Fibroblast of lung (primary cell): ENCODE data around the gene CCDC150. TPM values are rescaled to one million over a fixed set of nuclear protein-coding genes. Genes with fewer than 3 reads are reported as not detected.
A peak's percentile ranks its signal among the peaks of the same experiment; 100 is the strongest.

Experiments used
- DNase-seq, 2 donors: peaks; one replicate each; pipeline versions ENCODE4 v3.0.0 to v3.0.0-alpha.2; 2010; ENCODE audit warnings: low read depth in 2 of 2
- H2AFZ ChIP-seq: 2 replicates; pipeline ENCODE4 v1.5.1; 2012; ENCODE audit warnings: low read length, control low read depth, inconsistent platforms
- H3K27ac ChIP-seq: 2 replicates; pipeline ENCODE4 v1.5.1; 2011; ENCODE audit warnings: low read length, control low read depth; ENCODE audit not compliant: insufficient read depth
- H3K27me3 ChIP-seq: 2 replicates; pipeline ENCODE4 v1.5.1; 2011; ENCODE audit warnings: mild to moderate bottlenecking, low read length; ENCODE audit not compliant: control insufficient read depth, insufficient read depth
- H3K36me3 ChIP-seq: 2 replicates; pipeline ENCODE4 v1.5.1; 2011; ENCODE audit warnings: low read length; ENCODE audit not compliant: control insufficient read depth, insufficient read depth
- H3K4me1 ChIP-seq: 2 replicates; pipeline ENCODE4 v1.5.1; 2011; ENCODE audit warnings: low read length; ENCODE audit not compliant: control insufficient read depth, insufficient read depth; ENCODE audit errors: extremely low read depth
- H3K4me2 ChIP-seq: 2 replicates; pipeline ENCODE4 v1.5.1; 2011; ENCODE audit warnings: low read length, control low read depth; ENCODE audit not compliant: insufficient read depth; ENCODE audit errors: extremely low read depth
- H3K4me3 ChIP-seq, 4 experiments: fragments of 200-600 bp in 1 of 4; sonication (generic) in 1 of 4; replicated peaks in 1 of 4; 2 replicates each; pipeline ENCODE4 v1.5.1; 2011 to 2016; ENCODE audit warnings: low read length in 4 of 4, low read depth in 3 of 4, mild to moderate bottlenecking in 3 of 4, control low read depth in 2 of 4, inconsistent platforms in 1 of 4, mixed read lengths in 1 of 4; ENCODE audit not compliant: insufficient read depth in 1 of 4; ENCODE audit errors: control extremely low read depth in 1 of 4
- H3K79me2 ChIP-seq: 2 replicates; pipeline ENCODE4 v1.5.1; 2012; ENCODE audit warnings: mild to moderate bottlenecking, low read length, inconsistent platforms; ENCODE audit not compliant: control insufficient read depth, insufficient read depth
- H3K9ac ChIP-seq: 2 replicates; pipeline ENCODE4 v1.5.1; 2011; ENCODE audit warnings: mild to moderate bottlenecking, low read length, control low read depth; ENCODE audit not compliant: insufficient read depth
- H3K9me3 ChIP-seq: 2 replicates; pipeline ENCODE4 v1.5.1; 2012; ENCODE audit warnings: low read depth, low read length; ENCODE audit not compliant: control insufficient read depth, insufficient read depth
- H4K20me1 ChIP-seq: 2 replicates; pipeline ENCODE4 v1.5.1; 2011; ENCODE audit warnings: low read length; ENCODE audit not compliant: control insufficient read depth, insufficient read depth; ENCODE audit errors: extremely low read depth
- EZH2 ChIP-seq: IDR thresholded peaks from 2 replicates; pipeline ENCODE4 v1.5.1; 2012; ENCODE audit warnings: low read length, control low read depth, mild to moderate bottlenecking; ENCODE audit errors: missing control alignments
- polyA plus RNA-seq, 2 donors: library from polyadenylated mRNA; depleted of rRNA in 1 of 2; stranded (reverse) in 1 of 2; unstranded in 1 of 2; fragments of >200 nt; gene quantifications; 2 replicates each; pipeline ENCODE4 v1.2.1, GENCODE V29; 2011 to 2012; ENCODE audit warnings: missing spikeins in 1 of 2
- total RNA-seq: library from RNA; depleted of rRNA; stranded (reverse); fragments of >200 nt; gene quantifications from 2 replicates; pipeline ENCODE4 v1.2.1, GENCODE V29; 2014
- TF ChIP-seq, protein P1 (sequence below), 2 donors: IDR thresholded peaks in 1 of 2; conservative IDR thresholded peaks in 1 of 2; 1 replicate in 1 of 2; 2 replicates in 1 of 2; pipeline ENCODE4 v1.5.1; 2011 to 2012; ENCODE audit warnings: low read length in 2 of 2, control low read depth in 1 of 2, inconsistent platforms in 1 of 2, low read depth in 1 of 2, mild to moderate bottlenecking in 1 of 2

Gene CCDC150
- total and polyA plus RNA-seq, 2 donors (not counting 1 experiment from before 2014, with no cell fraction given), result 1.5 to 5.1 TPM

GRCh38 chr2:196712867-196713266 is 73.4 kb downstream of the CCDC150 start:
- Histone ChIP-seq H3K4me1 (no peaks in the 10 kb centered on the region), H3K4me2 (no peak overlapping the region), H3K9ac (no peak overlapping the region), H3K27me3 (no peaks in the 10 kb centered on the region), H3K4me3 (no peak overlapping the region), H3K79me2 (no peaks in the 10 kb centered on the region), H2AFZ (no peak overlapping the region), H3K27ac (no peak overlapping the region), H3K9me3 (no peaks in the 10 kb centered on the region), H3K36me3 (no peaks in the 10 kb centered on the region), H4K20me1 (no peaks in the 10 kb centered on the region)
- TF ChIP-seq EZH2, result no peak
- TF ChIP-seq, protein P1, sequence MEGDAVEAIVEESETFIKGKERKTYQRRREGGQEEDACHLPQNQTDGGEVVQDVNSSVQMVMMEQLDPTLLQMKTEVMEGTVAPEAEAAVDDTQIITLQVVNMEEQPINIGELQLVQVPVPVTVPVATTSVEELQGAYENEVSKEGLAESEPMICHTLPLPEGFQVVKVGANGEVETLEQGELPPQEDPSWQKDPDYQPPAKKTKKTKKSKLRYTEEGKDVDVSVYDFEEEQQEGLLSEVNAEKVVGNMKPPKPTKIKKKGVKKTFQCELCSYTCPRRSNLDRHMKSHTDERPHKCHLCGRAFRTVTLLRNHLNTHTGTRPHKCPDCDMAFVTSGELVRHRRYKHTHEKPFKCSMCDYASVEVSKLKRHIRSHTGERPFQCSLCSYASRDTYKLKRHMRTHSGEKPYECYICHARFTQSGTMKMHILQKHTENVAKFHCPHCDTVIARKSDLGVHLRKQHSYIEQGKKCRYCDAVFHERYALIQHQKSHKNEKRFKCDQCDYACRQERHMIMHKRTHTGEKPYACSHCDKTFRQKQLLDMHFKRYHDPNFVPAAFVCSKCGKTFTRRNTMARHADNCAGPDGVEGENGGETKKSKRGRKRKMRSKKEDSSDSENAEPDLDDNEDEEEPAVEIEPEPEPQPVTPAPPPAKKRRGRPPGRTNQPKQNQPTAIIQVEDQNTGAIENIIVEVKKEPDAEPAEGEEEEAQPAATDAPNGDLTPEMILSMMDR (conservative IDR thresholded peaks at IDR 0.05 in 1 of 2, IDR thresholded peaks at IDR 0.05 in 1 of 2; ENCODE audit: low read depth in 1 of 2, low read length in 2 of 2), result no peak
- DNase-seq, result no peak

GRCh38 chr2:196718419-196719109 is 79.0 kb downstream of the CCDC150 start:
- Histone ChIP-seq H3K9ac (no peak overlapping the region), H3K4me1 (peaks cover 3% of the 10 kb centered on the region), H3K4me2 (no peak overlapping the region), H3K36me3 (no peaks in the 10 kb centered on the region), H3K4me3 (no peak overlapping the region), H3K79me2 (no peaks in the 10 kb centered on the region), H3K27ac (peak overlapping the region; percentile 26), H3K27me3 (no peaks in the 10 kb centered on the region), H2AFZ (peak overlapping the region; percentile 20), H4K20me1 (no peaks in the 10 kb centered on the region), H3K9me3 (no peaks in the 10 kb centered on the region)
- TF ChIP-seq EZH2, result no peak
- TF ChIP-seq, protein P1 (conservative IDR thresholded peaks at IDR 0.05 in 1 of 2, IDR thresholded peaks at IDR 0.05 in 1 of 2; ENCODE audit: low read depth in 1 of 2, low read length in 2 of 2), result no peak
- DNase-seq, result peak in 1 of 2 donors; percentile 22

- peak overlapping the region; percentile 52 for H3K27ac ChIP-seq
- H3K4me2 ChIP-seq, result peak overlapping the region; percentile 7
- peaks cover 3% of the 10 kb centered on the region for H3K4me1 ChIP-seq
- H3K36me3 ChIP-seq, result no peaks in the 10 kb centered on the region
- no peak overlapping the region for H3K4me3 ChIP-seq
- DNase-seq, result peak; percentile 77 to 86
- H3K9ac ChIP-seq, result no peak overlapping the region
- H4K20me1 ChIP-seq, result no peaks in the 10 kb centered on the region
- no peak for TF ChIP-seq EZH2
- TF ChIP-seq, protein P1 (conservative IDR thresholded peaks at IDR 0.05 in 1 of 2, IDR thresholded peaks at IDR 0.05 in 1 of 2; ENCODE audit: low read depth in 1 of 2, low read length in 2 of 2), result peak; percentile 18 to 38
- H3K79me2 ChIP-seq, result no peaks in the 10 kb centered on the region
- H3K9me3 ChIP-seq, result no peaks in the 10 kb centered on the region
- peak overlapping the region; percentile 21 for H2AFZ ChIP-seq
- H3K27me3 ChIP-seq, result no peaks in the 10 kb centered on the region
These were observed 79.8 kb downstream of the CCDC150 start for GRCh38 chr2:196719110-196719872.
